ENCODE data around the gene SGK1.

DNA sequence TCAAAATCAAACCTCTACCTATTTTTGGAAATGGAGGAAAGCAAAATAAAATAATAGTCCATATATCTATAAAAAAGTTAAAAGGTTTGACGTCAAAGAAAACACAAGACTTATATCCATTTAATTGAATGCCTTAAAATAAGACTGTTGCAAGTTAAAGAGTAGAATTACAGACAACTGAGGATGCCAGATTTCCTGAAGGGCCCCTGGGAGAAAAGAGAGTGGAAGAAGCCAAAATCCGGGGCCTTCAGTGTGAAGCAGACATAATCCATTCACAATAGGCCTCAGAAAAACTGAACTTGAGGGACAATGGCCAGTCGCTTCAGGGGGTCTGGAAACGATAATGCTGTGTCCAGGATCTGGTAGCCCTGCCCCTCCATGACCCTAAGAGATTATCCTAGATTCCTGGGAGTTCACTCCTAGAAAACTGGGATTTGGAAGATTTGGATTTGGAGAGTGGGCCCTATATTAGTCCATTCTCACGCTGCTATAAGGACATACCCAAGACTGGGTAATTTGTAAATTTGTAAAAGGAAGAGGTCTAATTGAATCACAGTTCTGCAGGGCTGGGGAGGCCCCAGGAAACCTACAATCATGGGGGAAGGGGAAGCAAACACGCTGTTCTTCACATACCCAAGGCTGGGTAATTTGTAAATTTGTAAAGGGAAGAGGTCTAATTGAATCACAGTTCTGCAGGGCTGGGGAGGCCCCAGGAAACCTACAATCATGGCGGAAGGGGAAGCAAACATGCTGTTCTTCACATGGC, 171.5 kb downstream of the SGK1 start:
- TF ChIP-seq POLR2AphosphoS5 (IDR thresholded peaks at IDR 0.05) (no peak), POLR2A (IDR thresholded peaks at IDR 0.05) (no peak)
- TF ChIP-seq, protein P1, sequence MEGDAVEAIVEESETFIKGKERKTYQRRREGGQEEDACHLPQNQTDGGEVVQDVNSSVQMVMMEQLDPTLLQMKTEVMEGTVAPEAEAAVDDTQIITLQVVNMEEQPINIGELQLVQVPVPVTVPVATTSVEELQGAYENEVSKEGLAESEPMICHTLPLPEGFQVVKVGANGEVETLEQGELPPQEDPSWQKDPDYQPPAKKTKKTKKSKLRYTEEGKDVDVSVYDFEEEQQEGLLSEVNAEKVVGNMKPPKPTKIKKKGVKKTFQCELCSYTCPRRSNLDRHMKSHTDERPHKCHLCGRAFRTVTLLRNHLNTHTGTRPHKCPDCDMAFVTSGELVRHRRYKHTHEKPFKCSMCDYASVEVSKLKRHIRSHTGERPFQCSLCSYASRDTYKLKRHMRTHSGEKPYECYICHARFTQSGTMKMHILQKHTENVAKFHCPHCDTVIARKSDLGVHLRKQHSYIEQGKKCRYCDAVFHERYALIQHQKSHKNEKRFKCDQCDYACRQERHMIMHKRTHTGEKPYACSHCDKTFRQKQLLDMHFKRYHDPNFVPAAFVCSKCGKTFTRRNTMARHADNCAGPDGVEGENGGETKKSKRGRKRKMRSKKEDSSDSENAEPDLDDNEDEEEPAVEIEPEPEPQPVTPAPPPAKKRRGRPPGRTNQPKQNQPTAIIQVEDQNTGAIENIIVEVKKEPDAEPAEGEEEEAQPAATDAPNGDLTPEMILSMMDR (IDR thresholded peaks at IDR 0.05) = no peak
